DMS53 (cell line): Measurements from ENCODE around the gene CNKSR2.
A peak's percentile ranks its signal among the peaks of the same experiment; 100 is the strongest.

Experiments used
- DNase-seq: peaks from one replicate; lab custom pipeline; 2025; lab: John Stamatoyannopoulos, UW

The CNKSR2 gene

DNA sequence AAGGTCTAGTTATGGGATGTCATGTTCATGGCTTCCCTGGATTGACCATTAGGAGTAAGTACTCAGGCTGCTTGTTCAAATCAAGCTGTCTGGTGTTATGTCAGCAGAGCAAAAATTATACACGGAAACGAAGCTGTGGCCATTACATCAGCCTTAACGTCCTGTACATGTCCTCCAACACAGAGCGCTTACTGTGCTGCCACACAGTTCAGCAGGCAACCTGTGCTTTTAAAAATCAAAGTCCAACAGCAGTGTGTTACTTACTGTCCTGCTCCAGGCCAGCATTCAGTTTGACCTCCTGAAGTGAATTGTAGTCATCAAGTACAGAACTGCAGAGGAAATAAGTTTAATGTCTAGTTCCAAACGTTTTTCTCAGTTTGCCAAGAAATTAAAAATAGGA is 237.9 kb downstream of the CNKSR2 start:
- no peak for DNase-seq

DNA sequence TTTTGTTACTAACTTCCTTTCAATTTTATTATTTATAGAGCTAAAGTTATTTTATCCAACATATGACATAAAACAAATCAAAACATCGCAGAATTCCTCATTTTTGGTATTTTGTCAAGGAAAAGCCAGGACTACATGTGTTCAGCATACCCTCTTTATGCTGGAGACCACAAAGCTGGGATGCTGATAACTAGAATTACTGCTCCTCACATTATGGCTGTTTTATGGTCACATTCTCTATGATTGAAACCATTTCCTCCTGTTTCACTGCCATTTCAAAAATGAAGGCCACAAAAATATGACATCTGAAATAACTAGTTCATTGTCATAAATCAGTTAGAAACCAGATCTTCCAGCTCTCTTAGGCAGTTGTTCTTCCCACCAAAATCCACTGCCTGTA is 242.2 kb downstream of the CNKSR2 start:
- DNase-seq: no peak

DNA sequence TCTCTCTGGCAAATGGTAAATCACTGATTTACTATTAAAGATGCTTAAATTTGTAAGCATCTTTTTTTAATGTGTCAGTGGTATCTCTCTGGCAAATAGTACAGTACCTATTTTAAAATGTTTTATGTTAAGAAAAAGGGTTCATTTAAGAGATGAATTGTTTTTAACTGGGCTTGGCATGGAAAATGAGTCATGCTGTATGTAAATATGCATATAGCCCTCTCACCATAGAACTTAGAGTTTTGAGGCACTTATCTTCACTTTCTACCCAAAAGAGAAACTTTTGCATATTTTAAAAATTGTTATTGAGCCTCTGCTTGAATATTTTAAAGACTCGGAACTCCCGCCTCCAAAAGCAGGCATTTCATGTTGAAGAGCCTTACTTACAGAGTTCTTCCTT is 246.0 kb downstream of the CNKSR2 start:
- no peak for DNase-seq

GRCh38 chrX:21623778-21624501 is 249.7 kb downstream of the CNKSR2 start:
- no peak for DNase-seq

- DNase-seq: no peak
Observed at GRCh38 chrX:21632027-21632426, 257.8 kb downstream of the CNKSR2 start.

- DNase-seq: no peak
Observed at GRCh38 chrX:21638311-21638710, 264.1 kb downstream of the CNKSR2 start.

- no peak for DNase-seq
Observed at GRCh38 chrX:21639775-21640174, 265.6 kb downstream of the CNKSR2 start.

DNA sequence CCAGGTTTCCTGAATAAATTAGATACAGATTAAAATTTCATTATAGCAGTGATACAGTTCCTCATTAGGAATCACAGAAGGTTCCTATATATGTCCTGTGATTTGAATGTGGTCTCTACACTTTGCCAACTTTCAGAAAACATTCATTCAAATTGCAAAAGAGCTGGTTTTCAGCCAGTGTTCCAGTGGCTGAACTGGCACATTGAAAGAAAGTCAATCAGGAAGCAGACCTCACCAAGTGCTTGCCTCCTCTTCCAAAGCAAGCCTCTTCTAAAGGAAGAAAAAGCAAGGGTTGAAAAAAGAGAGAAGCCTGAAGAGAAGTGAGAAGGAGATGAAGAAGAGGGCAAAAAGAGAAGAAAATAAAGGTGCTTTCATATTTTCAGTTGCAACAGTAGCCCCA is 271.2 kb downstream of the CNKSR2 start:
- no peak for DNase-seq

DNA sequence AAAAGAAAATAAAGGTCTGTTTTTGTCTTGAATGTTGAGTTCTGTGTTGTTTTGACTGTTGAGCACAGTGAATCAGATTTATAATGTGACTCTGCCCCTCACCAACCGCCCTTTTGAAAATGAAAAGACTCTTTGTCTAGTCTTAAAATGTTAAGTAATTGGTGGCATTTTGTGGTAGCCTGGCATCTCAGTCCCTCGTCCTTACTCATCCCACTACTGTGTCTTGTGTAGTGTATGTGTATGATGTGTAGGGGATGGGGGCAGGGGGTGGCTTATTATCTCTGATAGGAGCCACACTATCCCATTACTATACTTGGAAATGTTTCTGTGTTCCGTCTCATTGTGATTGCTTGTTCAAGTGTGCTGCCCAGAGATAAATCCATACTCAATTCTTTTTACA is 271.7 kb downstream of the CNKSR2 start:
- no peak for DNase-seq

DNA sequence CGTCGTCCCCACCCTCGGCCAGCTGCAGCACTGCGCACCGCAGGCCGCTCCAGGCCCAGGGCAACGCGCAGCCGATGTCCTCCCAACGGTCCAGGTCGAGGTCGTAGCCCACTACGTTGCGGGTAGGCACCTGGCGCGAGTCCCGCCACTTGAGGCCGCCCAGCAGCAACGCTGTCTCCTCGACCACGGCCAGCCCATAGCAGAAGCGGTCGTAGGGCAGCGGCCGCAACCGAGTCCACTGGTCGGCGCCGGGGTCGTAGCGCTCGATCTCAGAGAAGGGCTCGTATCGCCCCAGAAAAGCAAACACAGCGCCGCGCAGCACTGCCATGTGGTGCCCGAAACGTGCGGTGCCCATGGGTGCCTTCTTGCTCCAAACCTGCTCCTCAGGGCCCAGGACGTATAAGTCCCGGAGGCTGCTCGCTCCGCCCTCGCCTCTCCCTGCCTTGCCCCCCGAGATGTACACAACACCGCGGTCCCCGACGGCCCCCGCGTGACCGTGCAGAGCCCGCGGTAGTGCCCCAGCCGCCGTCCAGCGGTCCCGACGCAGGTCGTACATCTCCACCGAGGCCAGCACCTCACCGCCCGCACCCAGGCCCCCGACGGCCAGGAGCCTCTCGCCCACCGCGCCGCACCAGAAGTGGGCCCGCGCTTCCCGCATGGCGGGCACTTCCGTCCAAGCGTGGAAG is 281.8 kb downstream of the CNKSR2 start:
- no peak for DNase-seq

DNA sequence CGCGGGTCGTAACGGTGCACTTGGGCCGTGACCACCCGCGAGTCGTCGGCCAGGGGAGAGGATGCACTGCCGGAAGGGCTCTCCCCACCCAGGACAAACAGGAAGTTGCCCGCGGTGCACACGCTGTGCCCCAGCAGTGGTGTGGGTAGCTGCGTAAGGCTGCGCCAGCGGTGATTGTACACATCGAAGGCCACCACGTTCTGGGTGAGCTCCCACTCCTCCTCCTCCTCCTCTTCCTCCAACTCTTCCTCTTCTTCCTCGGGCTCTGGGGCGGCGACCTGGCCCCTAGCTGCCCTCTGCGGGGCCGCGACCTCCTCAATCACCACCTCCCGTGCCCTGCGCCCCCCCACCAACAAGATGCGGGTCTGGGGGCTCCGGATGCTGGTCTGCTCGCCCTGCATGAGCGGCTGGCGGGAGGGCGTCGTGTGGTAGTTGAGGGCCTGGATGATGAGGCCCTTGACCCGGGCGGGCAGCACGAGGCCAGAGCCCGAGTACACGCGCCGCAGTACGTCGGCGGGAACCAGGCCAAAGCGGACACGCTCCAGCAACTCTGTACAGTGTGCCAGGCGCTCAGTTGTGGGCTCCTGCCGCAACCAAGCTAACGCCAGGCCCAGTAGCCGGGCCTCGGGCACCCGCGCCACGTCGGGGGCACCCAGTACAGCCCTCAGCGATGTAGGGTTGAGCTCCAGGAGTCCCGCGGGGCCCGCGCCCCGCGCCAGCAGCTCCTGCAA is 282.5 kb downstream of the CNKSR2 start:
- no peak for DNase-seq

DNA sequence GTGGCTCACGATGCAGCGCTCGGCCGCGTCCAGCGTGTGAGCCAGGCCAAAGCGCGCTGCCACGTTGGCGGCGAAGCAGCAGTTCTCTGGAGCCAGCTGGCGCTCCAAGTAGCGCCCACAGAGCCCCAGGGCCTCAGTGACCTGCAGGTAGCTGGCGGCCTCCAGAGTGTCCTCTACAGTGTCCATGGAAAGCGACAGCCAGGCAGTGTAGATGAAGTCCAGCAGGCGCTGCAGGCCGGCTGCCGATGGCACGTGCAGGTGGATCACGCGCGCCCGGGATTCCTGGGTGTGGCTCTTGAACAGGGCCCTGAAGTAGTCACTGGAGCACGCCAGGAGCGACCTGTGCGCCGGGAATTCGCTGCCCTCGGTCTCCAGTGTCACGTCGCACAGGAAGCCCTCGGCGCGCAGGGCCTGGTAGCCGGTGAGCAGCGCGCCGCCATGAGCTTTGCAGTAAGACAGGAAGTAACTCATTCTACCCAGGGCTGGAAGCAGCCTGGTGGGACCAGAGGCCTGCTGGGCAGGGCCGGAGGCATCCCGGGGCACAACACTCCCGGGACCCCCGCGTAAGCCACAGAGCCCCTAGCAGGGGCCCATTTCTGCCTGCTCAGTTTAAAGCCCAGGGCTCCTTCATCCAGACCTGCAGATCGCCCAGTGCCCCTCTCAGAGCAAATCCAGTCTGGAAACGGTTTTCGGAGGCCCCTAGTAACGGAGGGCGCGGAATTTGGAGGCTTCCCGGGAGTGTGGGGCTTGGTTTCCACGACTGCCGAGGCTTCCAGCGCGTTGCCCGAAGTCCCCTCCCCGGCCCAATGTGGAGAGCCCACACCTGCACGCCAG is 283.3 kb downstream of the CNKSR2 start:
- no peak for DNase-seq

DNA sequence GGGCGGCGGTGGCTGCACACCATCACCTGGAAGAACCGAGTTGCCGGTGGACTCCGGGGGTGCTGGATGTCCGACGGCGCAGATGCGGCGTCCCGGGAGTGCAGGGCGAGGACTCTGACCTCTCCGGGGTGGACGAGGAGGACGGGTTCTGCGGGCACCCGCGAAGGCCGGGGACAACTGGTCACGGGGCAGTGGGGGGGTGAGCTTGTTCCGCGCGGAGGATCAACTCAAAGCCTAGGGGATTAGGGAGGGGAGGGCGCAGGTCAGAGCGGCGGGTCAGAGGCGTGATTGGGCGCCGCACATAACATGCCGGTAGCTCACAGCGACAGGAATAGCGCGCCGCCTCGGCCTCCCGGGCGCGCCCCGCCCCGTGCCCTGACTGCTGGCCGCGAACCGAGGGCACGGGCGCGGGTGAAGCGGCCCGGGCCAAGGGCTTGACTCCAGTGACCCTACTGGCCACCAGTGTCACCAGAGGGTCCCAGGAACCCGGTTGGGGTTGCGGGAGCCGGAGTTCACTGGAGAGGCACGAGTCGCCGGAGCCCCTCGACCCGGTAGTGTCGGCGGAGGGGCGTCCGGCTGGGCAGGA is 284.0 kb downstream of the CNKSR2 start, which contains the start of gene KLHL34:
Gene KLHL34, minus strand, starts transcription at position 179 of the 586 bp plus-strand sequence. CDS start 542 bp downstream, outside the sequence.
- DNase-seq: no peak

GRCh38 chrX:21658746-21659145 is 284.5 kb downstream of the CNKSR2 start:
- no peak for DNase-seq

GRCh38 chrX:21659320-21659719 is 285.1 kb downstream of the CNKSR2 start:
- no peak for DNase-seq

- no peak for DNase-seq
Observed at GRCh38 chrX:21660156-21660555, 285.9 kb downstream of the CNKSR2 start.

GRCh38 chrX:21661316-21661715 is 287.1 kb downstream of the CNKSR2 start:
- DNase-seq: no peak

- DNase-seq: no peak
Observed at GRCh38 chrX:21662761-21663160, 288.5 kb downstream of the CNKSR2 start.

- DNase-seq: no peak
Observed at GRCh38 chrX:21666252-21666651, 292.0 kb downstream of the CNKSR2 start.

DNA sequence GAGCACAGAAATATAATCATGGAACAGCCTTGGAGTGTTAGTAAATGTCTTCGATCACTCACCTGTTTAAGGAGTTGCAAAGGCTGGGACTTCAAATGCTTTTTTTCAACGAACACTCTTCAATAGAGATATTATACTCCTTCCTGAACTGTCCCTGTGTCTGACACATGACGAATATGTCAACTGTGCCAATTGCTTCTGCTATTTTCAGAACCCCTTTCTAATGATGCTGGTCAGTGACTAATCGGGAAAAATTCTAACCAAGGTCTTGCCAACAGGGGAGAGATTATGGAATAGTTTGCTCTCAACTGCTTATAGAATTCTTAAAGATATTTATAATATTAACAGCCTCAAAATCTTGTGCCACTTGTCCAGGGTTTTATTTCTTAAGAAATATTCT is 292.5 kb downstream of the CNKSR2 start:
- DNase-seq: no peak

GRCh38 chrX:21674430-21675186 is 300.4 kb downstream of the CNKSR2 start:
- peak; percentile 57 for DNase-seq
